HEK293T (cell line): ENCODE results near the gene FZD4.
A peak's percentile ranks its signal among the peaks of the same experiment; 100 is the strongest.

ENCODE experiments used
- ELF4 ChIP-seq: fragments of 450-650 bp; IDR thresholded peaks from 2 replicates; pipeline ENCODE4 v1.6.1; 2017; ENCODE audit warnings: antibody characterized with exemption
- FOXA1 ChIP-seq: fragments of 450-650 bp; IDR thresholded peaks from 2 replicates; pipeline ENCODE4 v1.6.1; 2016; ENCODE audit warnings: mild to moderate bottlenecking
- FOXK2 ChIP-seq: fragments of 450-650 bp; IDR thresholded peaks from 2 replicates; pipeline ENCODE4 v1.6.1; 2016; ENCODE audit warnings: mild to moderate bottlenecking
- L3MBTL2 ChIP-seq: fragments of 450-650 bp; conservative IDR thresholded peaks from 2 replicates; pipeline ENCODE4 v1.6.1; 2016; ENCODE audit warnings: mild to moderate bottlenecking
- NFRKB ChIP-seq: fragments of 450-650 bp; IDR thresholded peaks from 2 replicates; pipeline ENCODE4 v1.6.1; 2016; ENCODE audit warnings: mild to moderate bottlenecking, moderate library complexity
- SP1 ChIP-seq: fragments of 450-650 bp; IDR thresholded peaks from 2 replicates; pipeline ENCODE4 v1.6.1; 2017
- SUZ12 ChIP-seq: fragments of 450-650 bp; IDR thresholded peaks from 2 replicates; pipeline ENCODE4 v1.6.1; 2016; ENCODE audit warnings: mild to moderate bottlenecking
- TARDBP ChIP-seq: fragments of 450-650 bp; IDR thresholded peaks from 2 replicates; pipeline ENCODE4 v1.6.1; 2016
- TF ChIP-seq, protein P1 (sequence below): fragments of 450-650 bp; IDR thresholded peaks from 2 replicates; pipeline ENCODE4 v1.6.1; 2016

DNA sequence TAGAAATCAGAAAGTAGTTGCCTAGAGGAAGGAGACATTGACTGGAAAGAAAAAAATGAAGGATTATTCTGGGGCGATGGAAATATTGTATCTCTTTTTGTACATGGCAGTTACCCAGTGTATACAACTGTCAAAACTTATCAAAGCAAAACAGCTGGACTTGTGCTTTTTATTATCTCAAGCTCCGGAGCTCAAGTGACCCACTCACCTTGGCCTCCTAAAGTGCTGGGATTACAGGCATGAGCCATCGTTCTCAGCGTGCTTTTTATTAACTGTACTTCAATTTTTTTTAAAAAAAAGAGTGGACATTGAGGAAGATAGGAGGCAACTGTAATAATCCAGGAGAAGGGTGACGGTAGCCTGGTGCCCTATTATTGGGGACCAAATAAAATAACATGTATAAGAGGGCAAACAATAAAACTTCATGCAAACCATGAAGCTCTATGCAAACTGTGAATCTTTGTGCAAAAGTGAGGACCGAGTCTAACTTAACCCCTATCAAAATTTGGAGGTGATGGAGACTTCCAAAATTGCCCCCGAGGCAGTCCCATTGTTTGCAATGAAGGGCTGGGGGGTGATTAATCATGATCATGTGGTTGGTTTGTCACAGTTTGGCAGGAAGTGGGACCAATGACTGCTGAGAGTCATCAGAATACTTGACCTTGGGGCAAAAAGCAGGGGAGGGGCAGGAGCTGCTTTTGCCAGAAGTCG lies 23.5 kb downstream of the FZD4 start:
- no peak for TF ChIP-seq L3MBTL2
- no peak for TF ChIP-seq FOXK2
- TF ChIP-seq ELF4, result no peak
- TF ChIP-seq, protein P1, sequence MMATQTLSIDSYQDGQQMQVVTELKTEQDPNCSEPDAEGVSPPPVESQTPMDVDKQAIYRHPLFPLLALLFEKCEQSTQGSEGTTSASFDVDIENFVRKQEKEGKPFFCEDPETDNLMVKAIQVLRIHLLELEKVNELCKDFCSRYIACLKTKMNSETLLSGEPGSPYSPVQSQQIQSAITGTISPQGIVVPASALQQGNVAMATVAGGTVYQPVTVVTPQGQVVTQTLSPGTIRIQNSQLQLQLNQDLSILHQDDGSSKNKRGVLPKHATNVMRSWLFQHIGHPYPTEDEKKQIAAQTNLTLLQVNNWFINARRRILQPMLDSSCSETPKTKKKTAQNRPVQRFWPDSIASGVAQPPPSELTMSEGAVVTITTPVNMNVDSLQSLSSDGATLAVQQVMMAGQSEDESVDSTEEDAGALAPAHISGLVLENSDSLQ, result peak; percentile 83
- TF ChIP-seq SUZ12, result no peak
- TF ChIP-seq NFRKB, result no peak
- TF ChIP-seq FOXA1, result no peak
- TF ChIP-seq TARDBP, result no peak
- TF ChIP-seq SP1, result no peak
